CD4-positive, alpha-beta T cell treated with Interleukin-4 for 1 hour (primary cell): Measurements from ENCODE around the gene COQ5.
"Not testable (repeated sequence)": the region's sequence is repeated elsewhere in the genome, so short reads cannot be mapped to it uniquely, and the experiment has no call there.

ENCODE experiments used
- DNase-seq, 2 donors: peaks; one replicate each; pipeline ENCODE4 v3.0.0-alpha.2; 2020 to 2022

Gene COQ5, protein sequence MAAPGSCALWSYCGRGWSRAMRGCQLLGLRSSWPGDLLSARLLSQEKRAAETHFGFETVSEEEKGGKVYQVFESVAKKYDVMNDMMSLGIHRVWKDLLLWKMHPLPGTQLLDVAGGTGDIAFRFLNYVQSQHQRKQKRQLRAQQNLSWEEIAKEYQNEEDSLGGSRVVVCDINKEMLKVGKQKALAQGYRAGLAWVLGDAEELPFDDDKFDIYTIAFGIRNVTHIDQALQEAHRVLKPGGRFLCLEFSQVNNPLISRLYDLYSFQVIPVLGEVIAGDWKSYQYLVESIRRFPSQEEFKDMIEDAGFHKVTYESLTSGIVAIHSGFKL

DNA sequence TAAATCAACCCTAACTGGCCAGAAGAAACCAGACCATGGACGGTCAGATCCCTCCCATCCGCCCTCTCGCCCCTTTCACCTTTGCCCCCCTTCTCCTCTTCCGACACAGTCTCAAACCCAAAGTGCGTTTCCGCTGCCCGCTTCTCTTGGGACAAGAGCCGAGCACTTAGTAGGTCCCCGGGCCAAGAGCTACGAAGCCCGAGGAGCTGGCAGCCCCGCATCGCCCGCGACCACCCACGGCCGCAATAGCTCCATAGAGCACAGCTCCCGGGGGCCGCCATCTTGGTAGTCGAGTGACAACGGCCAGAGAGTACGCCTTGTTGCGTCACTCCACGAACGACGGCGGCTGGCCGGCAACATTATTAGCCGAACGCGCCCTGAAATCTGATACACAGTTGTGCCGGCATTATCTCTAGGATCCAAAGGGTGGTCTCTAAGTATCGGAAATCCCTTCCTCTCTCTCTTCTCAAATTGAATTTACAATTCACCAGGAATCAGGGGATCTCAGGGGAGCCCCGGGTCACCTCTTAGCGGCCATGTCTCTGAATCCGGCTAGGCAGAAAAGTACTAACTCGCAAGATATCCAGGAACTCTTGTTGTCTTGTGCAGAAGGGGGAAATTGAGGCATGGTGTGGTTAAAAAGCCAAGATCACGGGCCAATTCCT, at the start of gene COQ5:
TSS of gene COQ5 (minus strand) at position 298 of the 665 bp plus-strand sequence. CDS start at position 281, 17 bp downstream.
- peak; percentile 87 to 89 for DNase-seq

DNA sequence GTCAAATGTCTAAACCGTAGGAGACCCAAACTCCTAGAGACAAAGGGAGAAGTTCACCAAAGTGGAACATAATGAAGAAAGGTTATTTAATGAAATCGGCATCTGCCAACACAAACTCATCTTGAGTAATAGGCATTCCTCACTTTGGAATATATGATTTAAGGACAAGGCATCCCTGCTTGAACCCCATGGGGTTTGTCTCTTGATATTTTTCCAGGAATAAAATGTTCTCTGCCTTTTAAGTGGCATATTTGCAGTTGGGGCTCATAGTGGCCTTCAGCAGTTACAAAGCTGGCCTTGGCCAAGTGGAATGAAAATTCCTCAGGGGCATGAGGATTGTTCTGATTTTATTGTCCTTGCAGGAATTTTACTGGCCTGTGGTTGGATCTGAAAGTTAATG, 45.1 kb upstream of the COQ5 start:
- DNase-seq: no peak

DNA sequence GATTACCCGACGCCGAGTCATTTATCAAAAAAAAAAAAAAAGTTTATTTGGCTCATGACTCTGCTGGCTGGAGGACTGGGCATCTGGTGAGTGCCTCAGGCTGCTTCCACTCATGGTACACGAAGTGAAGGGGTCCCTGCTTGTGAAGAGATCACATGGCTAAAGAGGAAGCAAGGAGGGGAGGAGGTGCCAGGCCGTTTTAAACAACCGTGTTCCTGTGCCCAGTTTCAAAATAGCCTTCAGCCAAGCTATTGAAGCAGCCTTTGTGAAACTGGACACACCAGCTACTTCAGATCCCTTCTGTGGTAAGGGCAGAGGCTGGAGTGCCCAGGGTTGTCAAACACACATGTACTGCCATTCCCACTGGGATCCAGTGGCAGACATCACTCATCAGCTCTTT, 44.6 kb upstream of the COQ5 start:
- DNase-seq: no peak

DNA sequence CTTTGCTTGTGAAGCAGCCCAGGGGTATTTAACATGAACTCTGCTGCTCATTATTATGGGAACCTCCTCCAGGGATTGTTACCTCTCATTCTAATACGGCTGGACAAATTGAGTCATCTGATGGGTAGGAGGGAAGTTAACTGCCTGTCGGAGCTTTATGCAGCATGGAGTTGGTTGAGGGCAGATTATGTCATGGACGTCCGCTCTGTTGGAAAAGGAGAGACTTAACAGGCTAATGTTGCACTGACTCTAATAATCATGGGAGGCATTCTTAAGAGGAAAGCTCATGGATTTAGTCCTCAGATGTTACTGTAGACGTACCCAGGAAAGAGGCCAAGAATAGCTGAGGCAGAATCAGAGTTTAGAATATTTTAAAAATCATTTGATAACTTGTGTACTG, 42.3 kb upstream of the COQ5 start:
- no peak for DNase-seq

DNA sequence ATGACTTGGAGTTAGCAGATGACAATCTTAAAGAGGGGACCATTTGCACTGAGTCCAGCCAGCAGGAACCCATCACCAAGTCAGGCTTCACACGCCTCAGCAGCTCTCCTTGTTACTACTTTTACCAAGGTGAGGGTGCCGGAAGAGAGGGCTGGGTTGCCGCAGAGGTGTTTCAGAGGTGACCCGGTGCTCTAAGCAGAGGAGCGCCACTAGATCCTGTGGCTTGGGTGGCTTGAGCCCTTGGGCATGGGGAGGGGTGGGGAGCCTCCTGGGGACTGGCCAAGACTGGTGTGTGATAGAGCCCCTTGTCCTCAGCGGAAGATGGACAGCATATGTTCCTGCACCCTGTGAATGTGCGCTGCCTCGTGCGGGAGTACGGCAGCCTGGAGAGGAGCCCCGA, 34.5 kb upstream of the COQ5 start:
- no peak for DNase-seq

GRCh38 chr12:120562906-120563305, 33.9 kb upstream of the COQ5 start:
- no peak for DNase-seq

- DNase-seq: no peak
These were observed 28.6 kb upstream of the COQ5 start for GRCh38 chr12:120557589-120557988.

DNA sequence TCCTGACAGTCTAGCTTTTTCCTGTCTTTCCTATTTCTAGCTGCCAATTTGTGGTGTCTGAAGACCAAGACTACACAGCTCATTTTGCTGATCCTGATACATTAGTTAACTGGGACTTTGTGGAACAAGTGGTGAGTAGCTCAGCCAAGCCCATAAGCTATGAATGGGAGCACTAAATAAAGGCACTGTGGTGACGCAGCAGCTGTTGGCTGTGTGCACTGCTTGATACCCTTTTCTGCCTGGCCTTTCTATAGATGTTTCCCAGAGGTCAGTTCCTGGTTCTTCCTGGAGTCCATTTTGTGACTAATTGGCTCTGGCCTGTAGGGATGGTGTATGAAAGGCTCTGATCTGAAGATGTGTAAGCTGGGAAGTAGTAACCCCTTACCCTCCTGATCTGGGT, 25.7 kb upstream of the COQ5 start:
- no peak for DNase-seq

GRCh38 chr12:120546050-120546386, 17.1 kb upstream of the COQ5 start:
- DNase-seq: no peak

- no peak for DNase-seq
These were observed 15.7 kb upstream of the COQ5 start for GRCh38 chr12:120544691-120545090.

GRCh38 chr12:120542166-120542565, 13.2 kb upstream of the COQ5 start:
- DNase-seq: no peak

DNA sequence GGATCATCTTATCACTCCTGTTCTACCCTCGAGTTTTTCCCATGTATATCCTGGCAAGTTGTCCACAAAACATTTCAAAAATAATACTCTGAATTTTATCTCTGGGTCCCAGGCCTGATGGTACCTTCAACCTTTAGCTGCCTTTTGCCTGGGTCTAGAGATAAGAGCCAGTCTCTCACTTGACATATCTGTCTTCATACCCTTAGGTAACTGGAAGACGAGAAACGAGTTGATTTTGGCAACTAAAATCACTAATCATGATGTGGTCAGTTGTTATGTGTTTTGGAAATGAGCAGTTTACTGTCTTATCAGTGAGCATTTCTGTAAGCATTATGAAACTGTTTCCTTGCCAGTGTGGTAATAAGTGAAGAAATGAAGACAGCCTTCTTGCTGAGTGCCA, 11.5 kb upstream of the COQ5 start:
- DNase-seq: no peak

DNA sequence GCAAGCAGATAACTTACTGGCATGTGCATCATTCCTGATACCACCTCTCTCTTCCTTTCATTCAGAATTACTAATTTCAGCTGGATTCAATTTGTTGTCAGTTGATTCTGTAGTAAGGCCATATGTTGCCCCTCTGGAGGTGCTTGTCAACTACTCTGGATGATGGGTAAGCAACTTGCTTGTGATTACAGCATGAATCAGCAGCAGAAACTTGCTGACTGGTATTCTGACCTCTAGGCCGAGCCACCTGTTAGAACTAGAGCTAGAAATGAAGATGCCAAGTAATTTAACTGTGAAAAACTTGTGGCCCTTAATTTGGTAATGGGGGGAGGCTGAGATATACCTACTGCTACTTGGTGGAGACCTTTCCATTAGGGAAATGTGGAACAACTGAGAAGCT, 10.3 kb upstream of the COQ5 start:
- no peak for DNase-seq

DNA sequence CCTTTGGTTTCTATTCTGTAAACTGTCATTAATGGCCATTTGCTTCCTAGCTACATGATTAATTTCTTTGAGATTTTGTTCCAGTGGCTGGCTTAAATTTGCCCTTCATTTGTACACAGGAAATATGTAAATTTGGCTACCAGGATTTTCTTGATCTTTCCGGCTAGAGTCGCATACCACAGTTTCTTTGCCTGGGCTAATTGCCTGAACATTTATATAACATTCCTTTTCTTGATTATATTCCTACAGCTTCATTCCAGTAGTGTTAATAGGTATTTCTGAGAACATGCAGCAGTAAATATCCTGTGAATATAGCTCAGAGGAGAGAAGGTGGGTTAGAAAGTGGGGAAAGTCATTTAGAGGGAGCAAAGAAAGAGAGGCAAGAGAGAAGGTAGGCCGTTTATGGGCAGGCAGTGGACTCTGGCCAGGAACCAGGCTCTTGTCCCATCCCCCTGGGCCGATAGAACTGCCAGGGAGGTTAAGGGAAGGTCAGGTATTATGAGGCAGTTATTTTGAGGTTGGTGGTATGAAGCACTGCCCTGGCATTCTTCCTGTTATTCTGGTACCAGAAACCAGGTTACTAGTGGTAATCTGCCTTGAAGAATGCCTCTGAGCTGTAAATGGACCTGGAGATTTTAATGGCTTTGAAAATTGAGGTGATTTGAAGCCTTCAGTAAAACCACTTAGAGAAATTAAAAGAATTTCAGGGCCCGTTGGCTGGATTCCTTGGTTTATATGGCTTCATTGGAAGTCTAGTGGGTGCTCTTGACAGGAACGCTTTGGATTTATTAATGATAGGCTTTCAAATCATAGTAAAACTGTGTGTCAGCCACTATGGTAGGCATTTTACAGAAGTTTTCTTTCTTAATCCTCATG, 9.6 kb upstream of the COQ5 start:
- DNase-seq: no peak

- DNase-seq: no peak
These were observed 8.9 kb upstream of the COQ5 start for GRCh38 chr12:120537856-120538220.

GRCh38 chr12:120536064-120536791, 7.3 kb upstream of the COQ5 start:
- DNase-seq: peak; percentile 19 to 50

DNA sequence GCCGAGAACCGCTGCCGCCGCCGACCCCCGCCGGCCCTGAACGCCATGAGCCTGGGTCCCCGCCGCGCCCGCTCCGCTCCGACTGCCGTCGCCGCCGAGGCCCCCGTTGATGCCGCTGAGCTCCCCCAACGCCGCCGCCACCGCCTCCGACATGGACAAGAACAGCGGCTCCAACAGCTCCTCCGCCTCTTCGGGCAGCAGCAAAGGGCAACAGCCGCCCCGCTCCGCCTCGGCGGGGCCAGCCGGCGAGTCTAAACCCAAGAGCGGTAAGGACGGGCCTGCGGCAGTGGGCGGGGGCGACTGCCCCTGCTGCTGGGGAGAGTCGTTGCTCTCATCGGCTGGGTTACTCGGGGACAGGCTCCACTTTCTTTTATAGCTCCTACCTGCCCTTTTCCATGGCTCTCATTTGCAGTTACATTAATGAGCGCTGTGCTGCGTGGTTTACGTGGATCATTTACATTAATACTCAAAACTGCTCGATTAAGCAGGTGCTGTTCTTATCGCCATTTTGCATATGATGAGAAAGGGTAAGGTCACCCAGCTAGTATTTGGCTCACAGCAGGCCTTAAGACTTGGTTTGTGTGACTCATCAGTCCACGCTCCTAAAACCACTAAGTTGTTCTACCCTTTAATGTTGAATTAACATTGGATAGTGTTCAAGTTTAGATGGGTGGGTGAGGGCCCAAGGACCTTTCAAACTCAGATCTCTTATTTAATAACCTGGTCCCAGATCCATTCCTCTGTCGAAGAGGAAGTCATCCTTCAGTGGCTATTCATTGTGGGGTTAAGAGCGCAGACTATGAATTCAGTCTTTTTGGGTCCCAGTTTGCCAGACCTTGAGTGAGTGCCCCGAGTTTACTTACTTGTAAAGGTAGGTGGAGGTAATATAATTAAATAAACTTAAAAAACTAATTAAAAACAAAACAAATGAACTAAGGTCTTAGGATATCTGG, 6.0 kb upstream of the COQ5 start:
- peak; percentile 56 to 60 for DNase-seq

DNA sequence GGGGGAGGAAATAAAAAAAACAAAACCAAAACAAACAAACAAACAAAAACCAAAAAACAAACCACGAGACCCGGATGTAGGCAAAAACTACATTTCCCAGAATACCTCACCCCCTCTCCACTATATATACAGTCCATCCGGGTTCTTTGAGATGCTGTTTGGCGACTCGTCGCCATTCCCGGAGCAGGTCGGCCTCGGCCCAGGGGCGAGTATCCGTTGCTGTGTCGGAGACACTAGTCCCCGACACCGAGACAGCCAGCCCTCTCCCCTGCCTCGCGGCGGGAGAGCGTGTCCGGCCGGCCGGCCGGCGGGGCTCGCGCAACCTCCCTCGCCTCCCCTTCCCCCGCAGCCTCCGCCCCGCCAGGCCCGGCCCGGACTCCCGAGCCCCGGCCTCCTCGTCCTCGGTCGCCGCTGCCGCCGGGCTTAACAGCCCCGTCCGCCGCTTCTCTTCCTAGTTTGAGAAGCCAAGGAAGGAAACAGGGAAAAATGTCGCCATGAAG, 5.3 kb upstream of the COQ5 start, which contains the start of gene RNF10:
TSS of gene RNF10 (plus strand) at position 154 of the 500 bp plus-strand sequence. CDS start 456 bp downstream, outside the sequence.
- peak; percentile 81 to 93 for DNase-seq

- DNase-seq: peak in 1 of 2 donors; percentile 15
These were observed 3.8 kb upstream of the COQ5 start for GRCh38 chr12:120532701-120533238.

DNA sequence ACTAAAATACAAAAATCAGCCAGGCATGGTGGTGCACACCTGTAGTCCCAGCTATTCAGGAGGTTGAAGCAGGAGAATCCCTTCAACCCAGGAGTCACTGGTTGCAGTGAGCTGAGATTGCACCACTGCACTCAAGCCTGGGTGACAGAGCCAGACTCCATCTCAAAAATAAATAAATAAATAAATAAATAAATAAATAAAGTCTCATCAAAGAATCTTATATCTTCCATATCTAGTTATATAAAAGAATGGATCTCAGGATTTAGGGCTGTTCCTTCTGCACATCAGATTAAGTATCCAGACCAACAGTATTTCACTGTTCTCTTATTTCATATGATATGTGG, 1.4 kb upstream of the COQ5 start:
- DNase-seq: not testable (repeated sequence)
